ENCODE data around the gene SERGEF.
A peak's percentile ranks its signal among the peaks of the same experiment; 100 is the strongest.

Gene SERGEF

DNA sequence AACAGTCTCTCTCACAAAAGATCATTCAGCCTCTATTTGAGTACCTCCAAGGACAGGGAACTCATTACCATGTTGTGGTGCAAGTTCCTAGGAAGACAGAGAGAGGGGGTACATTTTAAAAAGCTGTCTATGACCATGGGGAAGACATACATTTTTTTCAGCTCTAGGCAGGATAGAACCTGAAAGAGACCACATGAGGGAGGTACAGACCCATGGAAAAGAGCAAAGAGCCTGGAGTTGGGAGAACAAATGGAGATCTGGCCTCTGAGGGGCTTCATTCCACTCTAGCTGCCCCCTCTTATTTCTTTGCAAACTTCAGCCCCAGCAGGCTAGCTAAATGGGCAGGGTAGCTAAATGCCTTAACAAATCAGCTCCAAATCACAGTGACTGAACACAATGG lies 241.9 kb downstream of the SERGEF start:
- DNase-seq (no peak), ATAC-seq (no peak)

DNA sequence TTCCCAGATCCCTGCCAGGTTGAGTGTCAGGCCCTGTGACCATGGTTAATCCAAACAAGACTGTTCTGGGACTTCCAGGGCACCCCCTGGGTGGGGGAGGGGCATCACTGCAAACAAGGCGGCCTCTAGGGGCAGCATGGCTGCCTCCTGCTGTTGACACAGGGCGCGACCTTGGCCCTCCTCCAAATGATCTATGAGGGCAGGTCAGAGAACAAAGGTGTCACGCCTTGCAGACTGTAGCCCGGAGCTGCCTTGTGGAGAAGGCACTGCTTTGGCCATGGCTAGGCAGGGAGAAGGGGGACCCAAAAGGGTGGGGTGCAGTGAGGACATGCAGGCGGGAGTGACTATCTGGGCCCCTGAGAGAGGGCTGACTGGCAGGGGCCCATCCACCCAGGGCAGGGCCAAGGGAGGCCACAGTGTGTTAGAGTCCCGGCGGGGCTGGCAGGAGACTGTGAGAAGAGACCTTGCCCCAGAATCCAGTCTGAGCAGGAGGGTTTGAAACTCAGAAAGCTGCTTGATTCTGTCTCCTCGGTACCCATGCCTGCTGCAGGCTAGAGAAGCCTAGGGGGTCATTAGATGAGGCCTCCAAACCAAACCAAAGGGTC lies 242.7 kb downstream of the SERGEF start:
- DNase-seq (no peak), ATAC-seq (no peak)

DNA sequence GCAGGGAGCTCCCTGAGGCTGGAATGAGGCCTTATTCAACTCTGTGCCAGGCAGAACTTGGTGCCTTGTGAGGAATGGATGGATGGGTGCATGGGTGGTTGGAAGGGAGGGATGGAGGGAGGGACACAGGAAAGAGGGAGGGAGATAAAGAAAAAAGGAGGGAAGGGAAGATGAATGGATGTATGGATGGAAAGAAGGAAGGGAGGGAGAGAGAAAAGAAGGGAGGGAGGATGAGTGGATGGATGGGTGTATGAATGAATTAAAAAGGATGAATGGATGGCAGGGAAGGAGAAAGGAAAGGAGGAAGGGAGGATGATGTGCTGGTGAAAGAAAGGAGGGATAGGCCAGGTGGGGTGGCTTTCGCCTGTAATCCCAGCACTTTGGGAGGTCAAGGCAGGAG lies 243.6 kb downstream of the SERGEF start:
- ATAC-seq (no peak), DNase-seq (no peak)

DNA sequence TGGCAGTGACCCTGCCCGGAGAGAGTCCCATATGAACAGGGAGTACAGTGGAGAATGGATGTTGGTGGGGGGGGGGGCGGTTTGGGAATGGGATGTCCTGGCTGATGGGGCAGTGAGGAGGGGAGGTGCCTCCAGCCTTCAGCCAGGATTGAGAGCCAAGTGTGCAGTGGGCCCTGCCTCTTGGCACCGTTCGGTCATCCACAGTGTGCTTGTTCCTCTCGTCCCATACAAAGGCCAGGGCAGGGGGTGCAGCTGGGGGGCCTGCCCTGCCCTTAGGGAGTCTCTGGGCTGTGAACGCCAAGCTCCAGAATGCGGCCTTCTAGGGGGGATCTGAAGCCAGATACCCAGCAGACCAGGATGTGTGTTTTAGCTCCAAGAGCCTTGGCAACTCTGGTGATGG lies 244.3 kb downstream of the SERGEF start:
- no peak for ATAC-seq
- no peak for DNase-seq

DNA sequence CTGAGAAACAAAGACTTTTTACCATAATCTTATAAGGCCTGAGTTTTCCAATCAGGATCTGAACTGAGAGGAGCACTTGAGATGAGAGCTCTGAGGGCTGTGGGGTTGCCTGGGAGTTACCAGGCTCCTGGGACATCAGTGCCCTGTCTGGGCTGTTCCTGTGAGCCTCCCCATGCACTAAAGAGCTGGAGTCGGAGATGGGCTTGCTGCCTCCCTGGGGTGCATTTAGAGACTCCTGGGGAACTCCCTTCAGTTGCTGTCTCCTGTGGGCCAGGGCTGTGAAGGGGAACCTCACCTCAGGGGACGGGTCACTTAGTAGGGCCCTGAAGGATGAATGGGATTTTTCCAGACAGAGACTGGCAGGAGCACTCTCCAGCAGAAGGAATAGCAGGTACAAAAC lies 244.9 kb downstream of the SERGEF start:
- no peak for DNase-seq
- ATAC-seq = no peak

DNA sequence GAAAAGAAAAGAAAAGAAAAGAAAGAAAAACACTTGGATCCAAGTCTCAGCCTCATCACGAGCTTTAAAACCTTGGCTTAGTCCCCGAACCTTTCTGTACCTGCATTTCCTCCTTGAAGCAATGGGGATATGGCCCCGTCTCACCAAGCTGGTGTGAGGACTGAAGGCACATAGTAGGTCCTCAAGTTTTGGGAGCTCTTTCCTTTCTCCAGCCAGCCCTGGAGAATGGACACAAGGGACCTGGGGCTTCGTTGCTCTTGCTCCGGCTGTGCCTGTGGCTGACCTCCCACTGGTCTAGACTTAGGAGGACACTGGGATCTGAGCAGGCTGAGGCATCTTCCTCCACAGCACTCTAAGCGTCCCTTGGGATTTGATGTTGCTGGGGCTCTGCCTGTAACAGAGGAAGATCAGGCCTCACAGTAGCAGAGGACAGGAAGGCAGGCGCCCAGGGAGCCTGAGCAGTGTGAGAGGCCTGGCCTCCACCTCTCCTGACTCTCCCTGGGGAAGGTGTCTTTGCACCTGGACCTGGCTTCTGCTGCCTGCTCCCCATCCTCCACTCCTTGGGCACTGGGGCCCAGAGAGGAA lies 245.5 kb downstream of the SERGEF start:
- ATAC-seq (no peak), DNase-seq (no peak)

DNA sequence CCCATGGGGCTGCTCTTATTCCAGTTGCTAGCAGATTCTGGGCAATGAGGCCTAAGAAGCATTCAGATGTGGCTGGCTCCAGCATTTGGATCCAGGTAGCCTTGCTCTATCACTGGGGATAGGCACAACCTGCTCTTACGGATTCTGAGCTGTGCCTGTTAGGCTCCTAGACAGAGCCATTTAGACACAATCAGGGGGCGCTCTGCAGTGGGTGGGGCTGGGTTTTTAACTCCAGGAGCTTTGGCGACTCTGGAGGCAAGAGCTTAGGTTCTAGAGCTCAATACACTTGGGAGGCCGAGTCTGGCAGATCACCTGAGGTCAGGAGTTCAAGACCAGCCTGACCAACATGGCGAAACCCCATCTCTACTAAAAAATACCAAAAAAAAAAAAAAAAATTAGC lies 246.3 kb downstream of the SERGEF start:
- no peak for ATAC-seq

DNA sequence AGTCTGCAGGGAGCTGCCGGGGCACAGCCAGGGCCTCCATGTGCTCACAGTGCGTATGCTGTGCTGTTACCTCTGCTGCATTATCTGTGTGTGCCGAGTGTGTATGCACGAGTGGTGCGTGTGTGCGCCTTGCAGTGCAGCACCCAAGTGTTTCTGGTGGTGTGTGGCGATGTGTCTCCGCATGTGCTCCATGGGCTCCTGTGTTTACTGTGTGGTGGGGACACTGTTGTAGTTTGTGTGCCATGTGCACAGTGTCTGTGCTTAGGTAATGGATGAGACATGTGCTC lies 246.8 kb downstream of the SERGEF start:
- ATAC-seq (no peak), DNase-seq (no peak)

More for the DNA sequence above, 246.3 kb downstream of the SERGEF start:
- DNase-seq = no peak

DNA sequence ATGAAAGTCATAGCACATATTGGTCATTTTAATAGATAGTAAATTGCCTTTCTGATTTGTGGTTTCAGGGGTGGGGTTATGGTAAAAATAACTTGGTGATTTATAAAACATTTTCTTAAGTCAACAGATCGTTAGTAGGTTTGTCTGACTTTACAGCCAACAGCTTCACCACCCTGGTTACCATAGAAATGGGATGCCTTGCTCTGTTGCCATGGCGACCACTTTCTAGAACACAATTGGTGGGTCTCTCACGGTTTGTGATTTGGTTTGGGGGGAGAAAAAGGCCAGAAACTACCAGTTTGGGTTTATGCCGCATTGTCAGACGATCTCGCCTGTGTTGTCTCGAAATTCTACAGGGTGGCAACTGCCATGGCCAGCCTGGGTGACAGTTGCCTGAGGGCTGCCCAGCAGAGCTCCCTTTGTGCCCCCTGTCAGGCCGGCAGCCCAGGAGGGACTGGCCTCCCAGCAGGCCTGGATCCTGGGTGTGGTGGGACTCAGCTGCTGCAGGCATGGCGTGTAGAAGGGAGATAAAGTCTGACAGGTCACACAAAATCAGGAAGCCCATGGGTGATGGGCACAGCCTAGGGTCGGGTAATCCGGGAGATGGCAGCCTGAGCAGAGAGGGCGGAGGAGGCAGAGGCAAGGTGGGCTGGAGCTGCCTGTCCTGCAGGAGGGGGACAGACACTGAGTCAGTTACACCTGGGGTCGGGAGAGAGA lies 247.3 kb downstream of the SERGEF start:
- ATAC-seq = no peak

DNA sequence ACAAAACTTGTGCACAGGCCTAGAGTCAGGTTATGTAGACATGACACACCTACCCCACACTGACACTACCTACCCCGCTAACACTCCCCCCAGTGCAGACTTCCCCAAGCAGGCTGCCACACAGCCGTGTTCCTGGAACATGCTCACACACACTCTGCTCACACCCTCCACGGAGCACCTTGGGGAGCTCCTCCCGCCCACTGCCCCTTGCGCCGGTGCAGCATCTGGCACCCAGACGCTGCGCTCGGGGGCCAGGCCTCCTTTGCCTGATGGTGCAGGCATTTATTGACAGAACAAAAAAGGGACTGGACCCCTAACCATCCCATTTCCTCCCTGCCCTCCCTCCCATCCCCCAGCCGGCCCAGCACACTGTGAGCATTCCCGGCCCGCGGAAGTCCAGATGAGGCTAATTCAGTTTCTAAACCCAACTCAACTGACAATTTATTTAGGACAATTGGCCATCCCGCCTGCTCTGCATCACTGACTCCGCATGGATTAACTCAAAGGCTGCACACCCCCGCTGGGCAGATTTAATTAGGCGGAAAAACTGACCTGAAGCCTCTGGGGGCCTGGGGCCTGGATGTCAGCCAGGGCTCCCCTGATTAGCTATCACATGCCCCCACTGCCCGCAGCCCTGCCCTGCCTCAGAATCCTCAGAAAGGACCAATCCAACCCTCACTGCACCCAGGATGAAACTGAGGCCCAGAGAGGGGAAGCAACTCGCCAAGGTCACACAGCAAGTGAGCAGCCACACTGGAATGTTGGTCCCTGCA lies 248.2 kb downstream of the SERGEF start:
- DNase-seq = no peak
- ATAC-seq = no peak

More for the DNA sequence above, 247.3 kb downstream of the SERGEF start:
- DNase-seq = no peak

DNA sequence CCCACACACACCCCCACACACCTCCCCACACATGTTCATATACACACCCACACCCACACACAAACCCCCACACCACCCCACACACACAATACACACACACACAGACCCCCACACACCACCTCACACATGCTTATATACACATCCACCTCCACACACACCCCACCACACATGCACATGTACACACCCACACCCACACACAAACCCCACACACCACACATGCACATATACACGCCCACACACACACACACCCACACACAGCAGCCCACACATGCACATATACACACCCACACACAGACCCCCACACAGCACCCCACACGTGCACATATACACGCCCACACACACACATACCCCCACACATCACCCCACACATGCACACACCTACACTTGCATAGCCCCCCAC lies 249.1 kb downstream of the SERGEF start:
- no peak for ATAC-seq

DNA sequence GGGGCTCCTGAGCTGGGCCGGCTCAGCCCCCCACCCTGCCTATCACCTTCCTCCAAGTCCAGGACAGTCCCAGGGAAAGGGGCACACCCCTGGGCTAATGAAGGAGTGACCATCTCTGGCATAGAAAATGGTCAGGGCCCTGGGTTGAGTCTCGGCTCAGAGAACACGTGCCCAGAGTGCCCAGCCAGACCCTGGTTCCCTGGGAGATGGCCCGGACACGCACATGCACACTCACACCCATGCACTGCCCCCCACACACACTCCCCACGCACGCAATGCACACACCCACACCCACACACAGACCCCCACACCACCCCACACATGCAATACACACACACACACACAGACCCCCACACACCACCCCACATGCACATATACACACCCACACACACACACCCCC lies 249.6 kb downstream of the SERGEF start:
- ATAC-seq = no peak
- DNase-seq = no peak

More for the DNA sequence above, 249.1 kb downstream of the SERGEF start:
- DNase-seq = no peak

DNA sequence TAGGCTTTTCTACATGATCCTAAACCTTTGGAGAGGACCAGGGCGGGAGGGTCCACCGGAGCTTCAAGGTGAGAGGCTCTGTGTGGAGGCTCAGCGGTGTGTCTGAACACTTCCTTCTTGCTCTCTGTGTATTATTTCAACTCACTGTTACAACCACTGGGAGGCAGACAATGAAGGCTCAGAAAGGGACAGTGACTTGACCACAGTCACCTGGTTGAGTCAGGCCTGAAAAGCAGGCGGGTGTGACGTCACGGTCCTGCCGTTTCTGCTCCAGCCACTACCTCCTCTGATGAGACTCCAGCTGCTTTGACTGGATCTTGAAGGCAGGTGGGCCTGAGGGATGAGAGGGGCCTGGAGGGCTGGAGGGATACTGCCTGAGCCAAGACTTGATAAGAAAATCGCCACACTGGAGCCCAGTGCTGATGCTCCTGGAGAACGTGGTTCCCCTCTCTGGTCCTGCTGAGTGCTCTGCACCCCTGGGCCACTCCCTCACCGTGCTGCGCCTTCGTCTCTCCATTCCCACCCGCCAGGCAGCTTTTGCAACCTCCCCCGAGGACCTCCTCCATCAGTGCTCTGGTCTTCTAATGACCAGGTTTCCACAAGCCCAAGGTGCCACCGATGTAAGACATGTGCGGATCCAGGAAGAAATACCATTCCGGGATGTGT lies 250.4 kb downstream of the SERGEF start:
- DNase-seq = no peak
- no peak for ATAC-seq

DNA sequence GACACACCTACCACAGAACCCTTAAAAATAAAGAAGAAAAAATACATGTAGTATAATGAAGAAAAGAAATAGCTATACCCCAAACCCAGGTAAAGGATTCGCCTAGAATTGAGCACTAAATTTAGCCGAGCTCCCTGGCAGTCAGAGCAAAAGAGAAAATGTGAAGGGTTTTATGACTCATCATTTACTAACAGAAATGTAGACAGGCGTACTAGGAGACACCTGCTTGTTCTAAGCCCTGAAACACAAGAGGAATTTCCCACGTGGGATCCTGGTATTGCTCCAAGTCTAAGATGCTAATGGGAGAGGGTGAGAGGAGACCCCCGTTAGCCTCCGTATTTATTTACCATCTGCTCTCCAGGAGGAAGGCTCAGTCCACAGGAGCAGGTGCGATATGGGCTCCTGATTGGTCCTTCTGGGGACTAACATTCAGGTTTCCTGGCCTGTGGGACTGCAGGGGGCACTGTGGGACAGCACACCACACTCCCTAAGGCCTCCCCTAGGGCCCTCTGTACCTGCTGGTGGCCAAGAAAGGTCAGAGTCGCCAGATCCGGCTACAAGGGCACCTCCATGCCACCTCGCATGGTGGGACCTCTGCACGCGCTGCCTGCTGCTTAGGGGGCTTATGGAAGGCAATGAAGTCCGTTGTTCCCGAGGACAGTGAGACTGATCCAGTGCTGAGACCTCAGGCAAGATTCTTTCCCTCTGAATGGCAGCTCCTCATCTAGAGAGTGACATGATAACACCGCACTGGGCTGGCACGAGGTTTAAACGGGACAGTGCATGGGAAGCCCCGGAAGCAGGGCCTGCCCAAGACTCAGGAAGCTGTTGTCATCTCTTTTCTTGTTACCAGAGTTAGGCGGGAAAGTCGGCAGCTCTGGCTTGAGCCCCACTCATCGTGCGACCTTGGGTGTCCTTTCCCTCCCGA lies 252.5 kb downstream of the SERGEF start:
- ATAC-seq = peak; percentile 39
- peak; percentile 27 for DNase-seq

DNA sequence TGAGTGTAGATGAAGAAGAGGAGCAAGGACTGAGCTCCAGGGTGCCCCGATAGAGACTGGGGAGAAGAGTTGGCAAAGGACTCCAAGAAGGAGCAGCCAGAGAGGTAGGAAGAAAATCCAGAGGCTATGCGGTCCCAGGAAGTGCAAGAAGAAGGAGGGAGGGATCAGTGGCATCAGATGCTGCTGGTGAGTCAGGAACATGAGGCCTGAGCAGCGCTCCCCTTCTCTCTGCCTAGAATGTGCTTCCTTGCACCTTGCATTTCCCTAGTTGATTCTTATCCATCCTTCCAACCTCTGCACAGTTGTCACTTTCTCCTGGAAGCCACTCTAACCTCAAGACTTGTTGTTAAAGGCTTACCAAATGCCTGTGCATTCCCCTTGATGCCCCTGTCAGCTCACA lies 257.0 kb downstream of the SERGEF start:
- no peak for ATAC-seq

DNA sequence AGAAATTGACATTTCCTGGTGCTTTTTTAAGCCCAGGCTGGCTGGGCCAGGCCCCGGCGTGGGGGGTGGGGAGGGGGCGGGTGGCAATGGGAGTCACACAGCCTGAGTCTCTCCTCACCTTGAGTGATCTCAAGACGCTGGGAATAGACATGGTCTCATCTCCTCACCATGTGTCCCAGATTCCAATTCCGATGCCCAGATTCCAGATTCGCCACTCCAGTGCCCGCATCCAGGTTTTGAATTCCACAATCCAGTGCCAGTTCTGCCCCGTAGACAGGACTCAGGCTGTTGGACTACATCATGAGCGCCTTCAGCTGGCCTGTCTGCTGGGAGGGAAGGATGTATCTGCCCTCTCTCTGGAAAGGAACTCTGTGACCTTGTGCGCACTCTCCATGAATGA lies 259.2 kb downstream of the SERGEF start:
- no peak for DNase-seq
- no peak for ATAC-seq

More for the DNA sequence above, 257.0 kb downstream of the SERGEF start:
- no peak for DNase-seq

DNA sequence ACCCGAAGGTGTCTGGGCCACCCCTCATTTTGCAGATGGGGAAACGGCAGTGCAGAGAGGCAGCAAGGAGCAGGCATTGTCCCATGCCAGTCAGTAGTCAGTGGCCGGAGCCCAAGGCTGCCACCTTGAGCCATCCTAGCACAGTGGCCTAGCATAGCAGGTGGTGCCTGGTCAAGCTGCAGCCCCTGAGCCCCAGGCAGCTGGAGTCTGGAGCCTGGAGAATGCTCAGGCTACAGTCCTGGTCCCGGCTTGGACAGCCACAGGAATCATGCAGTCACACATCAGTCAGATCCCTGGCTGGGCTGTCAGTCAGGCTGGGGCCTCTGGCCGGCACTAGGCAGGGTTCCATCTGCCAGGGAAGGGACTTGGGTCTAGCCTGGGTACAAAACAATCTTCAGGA lies 259.7 kb downstream of the SERGEF start:
- ATAC-seq (no peak), DNase-seq (no peak)

DNA sequence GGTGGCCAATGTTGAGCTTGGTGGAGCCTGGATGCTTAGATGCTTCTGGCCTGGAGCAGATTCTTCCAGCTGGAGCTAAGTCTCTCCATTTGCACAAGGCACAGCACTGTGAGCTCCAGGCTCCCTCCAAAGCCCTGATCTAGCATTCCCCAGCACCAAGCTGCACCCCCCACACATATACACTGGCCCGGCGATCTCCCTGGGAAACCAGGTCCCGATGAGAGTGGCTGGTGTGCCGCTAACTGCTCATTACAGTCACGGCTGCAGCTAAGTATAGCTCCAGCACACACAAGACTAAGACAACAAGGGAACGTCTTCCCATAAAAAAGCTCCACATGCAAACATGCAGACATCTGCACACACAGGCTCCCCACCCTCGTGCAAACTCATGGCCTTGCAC lies 260.7 kb downstream of the SERGEF start:
- DNase-seq (no peak), ATAC-seq (no peak)

DNA sequence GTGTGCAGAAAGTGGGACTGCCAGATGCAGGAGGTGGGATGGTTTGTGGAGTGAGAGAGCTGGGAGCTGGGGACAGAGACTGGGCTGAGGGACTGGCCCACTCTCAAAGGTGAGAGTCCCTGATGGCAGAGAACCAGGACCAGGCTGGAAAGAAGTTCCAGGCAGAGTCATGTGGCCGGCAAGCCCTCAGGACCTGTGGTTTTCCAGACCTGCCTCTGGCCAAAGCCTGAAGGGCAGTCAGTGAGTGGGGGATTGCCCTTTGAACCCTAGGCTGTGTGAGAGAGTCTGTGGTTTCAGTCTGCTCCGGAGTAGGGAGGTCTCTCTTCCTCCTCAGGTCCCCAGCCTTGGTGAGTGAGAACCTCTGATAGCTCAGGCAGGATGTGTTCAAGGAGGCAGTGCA lies 261.3 kb downstream of the SERGEF start:
- DNase-seq = no peak
- ATAC-seq = no peak

DNA sequence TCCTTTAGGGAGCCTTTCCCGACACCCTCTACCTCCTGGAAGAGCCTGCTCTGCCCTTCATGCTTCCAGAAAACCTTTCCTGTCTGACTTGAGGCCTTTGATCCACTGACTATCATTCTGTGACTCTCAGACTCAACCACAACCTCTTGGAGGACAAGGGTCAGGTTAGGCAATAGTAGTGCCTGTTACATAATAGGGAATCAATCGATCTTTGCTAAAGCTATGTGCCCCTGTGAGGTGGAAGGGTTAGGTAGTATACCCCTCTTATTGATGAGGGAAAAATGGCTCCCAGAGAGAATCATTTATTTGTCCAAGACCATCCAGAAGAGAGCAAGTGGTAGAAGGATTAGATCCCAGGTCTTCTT lies 262.1 kb downstream of the SERGEF start:
- ATAC-seq (no peak), DNase-seq (no peak)

DNA sequence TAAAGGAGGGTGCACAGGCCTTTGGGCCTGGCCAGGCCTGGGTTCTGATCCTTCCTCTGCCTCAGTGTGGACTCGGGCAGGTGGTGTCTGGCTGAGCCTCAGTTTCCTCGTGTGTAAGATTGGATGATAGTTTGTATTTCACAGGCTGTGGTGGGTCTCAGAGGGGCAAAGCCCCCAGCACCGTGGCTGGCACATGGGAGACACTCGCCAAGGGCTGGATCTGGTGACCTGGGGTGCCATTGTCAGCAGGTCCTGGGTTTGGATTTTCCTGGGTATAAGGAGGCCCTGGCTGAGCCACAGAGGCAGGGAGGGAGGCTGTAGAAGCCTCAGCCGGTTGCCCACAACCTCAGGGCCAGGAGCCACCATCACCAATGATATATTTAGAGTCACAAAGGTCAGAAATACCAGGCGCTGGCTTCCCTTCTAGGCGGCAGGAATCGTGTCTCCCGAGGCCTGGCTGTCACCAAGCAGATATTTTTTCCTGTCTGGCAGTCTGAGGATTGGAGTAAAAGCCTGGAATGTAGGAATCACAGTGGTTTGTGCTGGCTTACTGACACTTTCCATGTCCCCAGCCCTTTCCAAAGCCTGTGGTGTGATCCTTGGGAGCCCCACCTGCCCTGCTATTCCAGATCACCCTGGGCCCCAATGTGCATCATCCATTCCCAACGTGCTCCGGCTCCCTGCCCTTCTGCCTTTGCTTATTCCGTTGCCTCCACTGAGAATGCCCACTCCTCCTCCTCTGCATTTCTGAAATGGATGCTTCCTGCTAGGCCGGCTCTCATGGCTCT lies 262.6 kb downstream of the SERGEF start:
- DNase-seq (no peak), ATAC-seq (no peak)
